Osteoblast (primary cell): ENCODE measurements around the gene NPAS3. TPM values are rescaled to one million over a fixed set of nuclear protein-coding genes. Genes with fewer than 3 reads are reported as not detected.

Experiments used
- DNase-seq: peaks from one replicate; pipeline ENCODE4 v3.0.0; 2011; ENCODE audit warnings: low spot score, mixed read lengths; ENCODE audit not compliant: insufficient read length; ENCODE audit errors: missing footprints
- H2AFZ ChIP-seq: 2 replicates; pipeline ENCODE4 v1.6.0; 2011; ENCODE audit warnings: mild to moderate bottlenecking, low read length
- H3K27ac ChIP-seq: 2 replicates; pipeline ENCODE4 v1.5.1; 2011; ENCODE audit warnings: mild to moderate bottlenecking, low read depth, low read length, moderate library complexity
- H3K27me3 ChIP-seq: 2 replicates; pipeline ENCODE4 v1.6.0; 2012; ENCODE audit warnings: mild to moderate bottlenecking, control low read depth, inconsistent platforms, low read length, moderate library complexity; ENCODE audit not compliant: insufficient read depth
- H3K36me3 ChIP-seq: 2 replicates; pipeline ENCODE4 v1.5.1; 2011; ENCODE audit warnings: mild to moderate bottlenecking, low read length, control low read depth, moderate library complexity; ENCODE audit not compliant: insufficient read depth
- H3K4me1 ChIP-seq: 2 replicates; pipeline ENCODE4 v1.5.1; 2011; ENCODE audit warnings: mild to moderate bottlenecking, low read length, control low read depth, moderate library complexity; ENCODE audit not compliant: insufficient read depth
- H3K4me2 ChIP-seq: 2 replicates; pipeline ENCODE4 v1.6.0; 2011; ENCODE audit warnings: mild to moderate bottlenecking, low read length; ENCODE audit not compliant: insufficient read depth
- H3K4me3 ChIP-seq: fragments of 200-600 bp; sonication (generic); 3 replicates; pipeline ENCODE4 v1.5.1; 2012; ENCODE audit warnings: mild to moderate bottlenecking, low read length, inconsistent platforms; ENCODE audit not compliant: insufficient read depth
- H3K79me2 ChIP-seq: 2 replicates; pipeline ENCODE4 v1.6.0; 2012; ENCODE audit warnings: mild to moderate bottlenecking, low read length, control low read depth, inconsistent platforms; ENCODE audit not compliant: insufficient read depth
- H3K9me3 ChIP-seq: 2 replicates; pipeline ENCODE4 v1.5.1; 2011; ENCODE audit warnings: low read depth, low read length, control low read depth
- H4K20me1 ChIP-seq: 2 replicates; pipeline ENCODE4 v1.6.0; 2012; ENCODE audit warnings: mild to moderate bottlenecking, low read length, control low read depth; ENCODE audit not compliant: insufficient read depth
- total RNA-seq: library from RNA; depleted of rRNA; stranded (reverse); fragments of >200 nt; gene quantifications from 2 replicates; pipeline ENCODE4 v1.2.3, GENCODE V29; 2012
- TF ChIP-seq, protein P1 (sequence below): IDR thresholded peaks from 2 replicates; pipeline ENCODE4 v1.5.1; 2011; ENCODE audit warnings: mild to moderate bottlenecking, low read depth, low read length, moderate library complexity; ENCODE audit errors: extremely low read depth

The NPAS3 gene
- total RNA-seq, 1 donor: 0.72 TPM

DNA sequence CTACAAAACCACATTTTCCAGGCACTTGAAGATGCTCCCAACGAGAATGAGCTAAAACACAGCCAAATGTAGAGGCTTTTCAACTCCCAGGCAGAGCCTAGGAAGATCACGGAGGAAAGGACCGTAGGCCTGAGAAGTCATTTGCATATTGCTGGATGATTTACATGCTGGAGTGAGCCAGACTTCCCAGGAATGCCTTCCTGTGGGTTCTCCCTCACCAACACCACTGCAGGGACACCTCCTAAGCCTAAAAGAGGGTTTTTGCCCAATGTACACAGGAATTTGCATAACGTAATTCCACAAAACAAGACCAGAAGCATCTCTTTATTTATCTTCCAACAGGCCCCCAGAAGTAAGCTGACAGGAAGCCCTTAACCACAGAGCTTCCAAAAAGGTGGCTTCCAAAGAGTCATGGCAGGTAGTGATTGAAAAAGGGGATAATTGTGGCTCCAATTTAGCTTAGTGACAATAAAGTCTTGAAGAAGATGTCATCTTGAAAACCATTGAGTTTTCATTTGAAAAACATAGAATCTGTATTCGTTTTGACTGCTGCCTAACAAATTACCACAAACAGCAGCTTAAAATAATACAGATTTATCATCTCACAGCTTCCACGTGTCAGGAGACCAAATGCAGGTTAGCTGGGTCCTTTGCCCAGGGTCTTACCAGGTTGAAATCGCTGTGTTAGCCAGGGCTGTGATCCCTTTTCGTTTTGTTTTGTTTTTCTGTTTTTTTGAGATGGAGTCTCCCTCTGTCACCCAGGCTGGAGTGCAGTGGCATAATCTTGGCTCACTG, 896.0 kb downstream of the NPAS3 start:
- Histone ChIP-seq H3K9me3 (no peaks in the 10 kb centered on the region), H3K27ac (no peak overlapping the region), H3K4me2 (no peak overlapping the region), H4K20me1 (no peaks in the 10 kb centered on the region), H3K79me2 (no peaks in the 10 kb centered on the region), H3K27me3 (no peaks in the 10 kb centered on the region), H3K36me3 (no peaks in the 10 kb centered on the region), H3K4me1 (no peaks in the 10 kb centered on the region), H2AFZ (no peak overlapping the region), H3K4me3 (no peak overlapping the region)
- no peak for DNase-seq
- TF ChIP-seq, protein P1, sequence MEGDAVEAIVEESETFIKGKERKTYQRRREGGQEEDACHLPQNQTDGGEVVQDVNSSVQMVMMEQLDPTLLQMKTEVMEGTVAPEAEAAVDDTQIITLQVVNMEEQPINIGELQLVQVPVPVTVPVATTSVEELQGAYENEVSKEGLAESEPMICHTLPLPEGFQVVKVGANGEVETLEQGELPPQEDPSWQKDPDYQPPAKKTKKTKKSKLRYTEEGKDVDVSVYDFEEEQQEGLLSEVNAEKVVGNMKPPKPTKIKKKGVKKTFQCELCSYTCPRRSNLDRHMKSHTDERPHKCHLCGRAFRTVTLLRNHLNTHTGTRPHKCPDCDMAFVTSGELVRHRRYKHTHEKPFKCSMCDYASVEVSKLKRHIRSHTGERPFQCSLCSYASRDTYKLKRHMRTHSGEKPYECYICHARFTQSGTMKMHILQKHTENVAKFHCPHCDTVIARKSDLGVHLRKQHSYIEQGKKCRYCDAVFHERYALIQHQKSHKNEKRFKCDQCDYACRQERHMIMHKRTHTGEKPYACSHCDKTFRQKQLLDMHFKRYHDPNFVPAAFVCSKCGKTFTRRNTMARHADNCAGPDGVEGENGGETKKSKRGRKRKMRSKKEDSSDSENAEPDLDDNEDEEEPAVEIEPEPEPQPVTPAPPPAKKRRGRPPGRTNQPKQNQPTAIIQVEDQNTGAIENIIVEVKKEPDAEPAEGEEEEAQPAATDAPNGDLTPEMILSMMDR: no peak

DNA sequence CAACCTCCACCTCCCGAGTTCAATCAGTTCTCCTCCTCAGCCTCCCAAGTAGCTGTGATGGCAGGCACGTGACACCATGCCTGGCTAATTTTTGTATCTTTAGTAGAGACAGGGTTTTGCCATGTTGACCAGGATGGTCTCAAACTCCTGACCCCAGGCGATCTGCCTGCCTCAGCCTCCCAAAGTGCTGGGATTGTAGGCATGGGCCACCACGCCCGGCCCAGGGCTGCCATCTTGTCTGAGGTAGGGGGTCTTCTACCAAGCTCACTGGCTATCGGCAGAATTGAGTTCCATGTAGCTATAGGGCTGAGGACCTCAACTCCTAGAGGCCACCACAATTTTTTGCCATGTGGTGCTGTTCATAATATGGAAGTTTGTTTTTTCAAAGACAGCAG, 896.6 kb downstream of the NPAS3 start:
- Histone ChIP-seq H3K27ac (no peak overlapping the region), H3K27me3 (no peaks in the 10 kb centered on the region), H3K79me2 (no peaks in the 10 kb centered on the region), H2AFZ (no peak overlapping the region), H4K20me1 (no peaks in the 10 kb centered on the region), H3K4me2 (no peak overlapping the region), H3K4me1 (no peaks in the 10 kb centered on the region), H3K36me3 (no peaks in the 10 kb centered on the region), H3K4me3 (no peak overlapping the region), H3K9me3 (no peaks in the 10 kb centered on the region)
- TF ChIP-seq, protein P1: no peak
- no peak for DNase-seq

DNA sequence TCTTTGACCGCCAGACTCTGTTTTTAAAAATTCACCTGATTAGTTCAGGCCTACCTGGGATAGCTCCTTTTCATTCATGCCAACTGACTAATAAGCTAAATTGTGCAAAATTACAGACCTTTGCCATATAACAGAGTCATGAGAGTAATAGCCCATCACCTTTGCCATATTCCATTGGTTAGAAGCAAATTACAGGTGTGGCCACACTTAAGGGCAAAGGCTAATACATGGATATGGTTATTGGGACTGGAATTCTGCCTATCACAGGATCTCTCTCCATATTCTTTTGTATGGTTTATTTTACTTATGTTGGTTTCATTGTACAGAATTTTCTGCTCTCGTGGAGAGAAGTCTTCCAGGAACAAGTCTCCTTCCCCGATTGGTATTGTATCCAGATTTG, 897.0 kb downstream of the NPAS3 start:
- Histone ChIP-seq H2AFZ (no peak overlapping the region), H3K9me3 (no peaks in the 10 kb centered on the region), H3K27me3 (no peaks in the 10 kb centered on the region), H3K36me3 (no peaks in the 10 kb centered on the region), H3K4me1 (no peaks in the 10 kb centered on the region), H3K4me3 (no peak overlapping the region), H3K27ac (no peak overlapping the region), H3K4me2 (no peak overlapping the region), H3K79me2 (no peaks in the 10 kb centered on the region), H4K20me1 (no peaks in the 10 kb centered on the region)
- TF ChIP-seq, protein P1: no peak
- no peak for DNase-seq

DNA sequence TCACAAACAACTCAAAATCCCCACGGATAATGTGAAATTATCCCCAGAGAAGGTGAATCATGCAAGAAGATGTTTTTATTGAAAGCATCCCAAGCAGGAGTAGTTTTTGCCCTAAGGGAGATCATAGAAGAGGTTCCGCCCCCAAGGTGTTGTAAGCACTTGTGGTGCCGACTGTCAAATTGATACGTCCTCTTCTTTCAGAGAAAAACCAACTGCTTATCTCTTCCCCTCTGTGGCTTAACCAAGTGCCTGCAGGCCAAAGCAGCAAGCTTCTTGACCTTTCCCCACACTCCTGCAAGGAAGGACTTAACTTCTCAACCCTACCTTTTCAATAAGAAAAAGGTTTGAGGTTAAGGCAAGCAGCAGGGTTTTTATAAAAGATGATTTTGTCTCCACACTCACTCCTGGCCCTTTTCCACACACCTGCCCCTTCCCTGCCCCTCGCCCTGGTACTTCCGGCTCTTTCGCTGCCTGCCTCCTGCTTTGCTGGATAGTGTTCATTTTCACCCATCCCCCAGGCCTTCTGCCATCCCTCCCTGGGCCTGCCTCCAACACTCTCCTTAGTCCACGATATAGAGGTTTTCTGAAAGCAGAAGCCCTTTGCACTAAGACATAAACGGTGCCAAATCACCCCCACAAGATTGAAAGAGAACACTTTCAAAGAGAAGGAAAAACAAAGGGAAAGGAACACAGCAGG, 897.7 kb downstream of the NPAS3 start:
- Histone ChIP-seq H3K36me3 (no peaks in the 10 kb centered on the region), H3K4me3 (no peak overlapping the region), H2AFZ (no peak overlapping the region), H3K4me1 (no peaks in the 10 kb centered on the region), H3K9me3 (no peaks in the 10 kb centered on the region), H3K27me3 (no peaks in the 10 kb centered on the region), H3K27ac (no peak overlapping the region), H3K4me2 (no peak overlapping the region), H4K20me1 (no peaks in the 10 kb centered on the region), H3K79me2 (no peaks in the 10 kb centered on the region)
- DNase-seq: no peak
- TF ChIP-seq, protein P1: no peak
